Activated naive CD4-positive, alpha-beta T cell treated with anti-CD3 and anti-CD28 coated beads, Interleukin-2, amount 50 U/mL, for 16 hours (primary cell): Measurements from ENCODE around the gene APBA2.

ENCODE experiments used
- DNase-seq: peaks from one replicate; pipeline ENCODE4 v3.0.0-alpha.2; 2020

Gene APBA2

GRCh38 chr15:28942046-28942445 lies 56.3 kb downstream of the APBA2 start:
- DNase-seq, result peak; percentile 40

GRCh38 chr15:28942571-28942970 lies 56.8 kb downstream of the APBA2 start:
- no peak for DNase-seq

GRCh38 chr15:28943146-28943545 lies 57.4 kb downstream of the APBA2 start:
- no peak for DNase-seq

- no peak for DNase-seq
Observed at GRCh38 chr15:28943611-28944230, 57.9 kb downstream of the APBA2 start.

- DNase-seq, result no peak
Observed at GRCh38 chr15:28944286-28944685, 58.5 kb downstream of the APBA2 start.

GRCh38 chr15:28944696-28945300 lies 59.0 kb downstream of the APBA2 start:
- no peak for DNase-seq

GRCh38 chr15:28945626-28946230 lies 60.0 kb downstream of the APBA2 start:
- no peak for DNase-seq

GRCh38 chr15:28946803-28947202 lies 61.0 kb downstream of the APBA2 start:
- no peak for DNase-seq

GRCh38 chr15:28947221-28947674 lies 61.5 kb downstream of the APBA2 start:
- no peak for DNase-seq

GRCh38 chr15:28948036-28948435 lies 62.3 kb downstream of the APBA2 start:
- no peak for DNase-seq

- DNase-seq, result no peak
Observed at GRCh38 chr15:28950916-28951315, 65.1 kb downstream of the APBA2 start.

GRCh38 chr15:28952666-28953491 lies 67.1 kb downstream of the APBA2 start:
- no peak for DNase-seq

- no peak for DNase-seq
Observed at GRCh38 chr15:28953573-28954195, 67.9 kb downstream of the APBA2 start.

GRCh38 chr15:28954466-28955159 lies 68.8 kb downstream of the APBA2 start:
- DNase-seq, result no peak

GRCh38 chr15:28955160-28955992 lies 69.6 kb downstream of the APBA2 start:
- no peak for DNase-seq

- DNase-seq, result no peak
Observed at GRCh38 chr15:28955993-28956421, 70.2 kb downstream of the APBA2 start.

GRCh38 chr15:28956491-28956890 lies 70.7 kb downstream of the APBA2 start:
- no peak for DNase-seq

GRCh38 chr15:28957606-28958498 lies 72.1 kb downstream of the APBA2 start:
- DNase-seq, result no peak

- no peak for DNase-seq
Observed at GRCh38 chr15:28959326-28959725, 73.6 kb downstream of the APBA2 start.

- no peak for DNase-seq
Observed at GRCh38 chr15:28960979-28961378, 75.2 kb downstream of the APBA2 start.
